ENCODE results near the gene GNB2.
"Not testable (repeated sequence)": the region's sequence is repeated elsewhere in the genome, so short reads cannot be mapped to it uniquely, and the experiment has no call there.

The GNB2 gene

GRCh38 chr7:100673302-100673941 is at the start of gene GNB2:
GNB2 (plus strand) TSS chr7:100673740; CDS start chr7:100676266, 2,526 bp downstream.
- DNase-seq: peak; percentile 100

DNA sequence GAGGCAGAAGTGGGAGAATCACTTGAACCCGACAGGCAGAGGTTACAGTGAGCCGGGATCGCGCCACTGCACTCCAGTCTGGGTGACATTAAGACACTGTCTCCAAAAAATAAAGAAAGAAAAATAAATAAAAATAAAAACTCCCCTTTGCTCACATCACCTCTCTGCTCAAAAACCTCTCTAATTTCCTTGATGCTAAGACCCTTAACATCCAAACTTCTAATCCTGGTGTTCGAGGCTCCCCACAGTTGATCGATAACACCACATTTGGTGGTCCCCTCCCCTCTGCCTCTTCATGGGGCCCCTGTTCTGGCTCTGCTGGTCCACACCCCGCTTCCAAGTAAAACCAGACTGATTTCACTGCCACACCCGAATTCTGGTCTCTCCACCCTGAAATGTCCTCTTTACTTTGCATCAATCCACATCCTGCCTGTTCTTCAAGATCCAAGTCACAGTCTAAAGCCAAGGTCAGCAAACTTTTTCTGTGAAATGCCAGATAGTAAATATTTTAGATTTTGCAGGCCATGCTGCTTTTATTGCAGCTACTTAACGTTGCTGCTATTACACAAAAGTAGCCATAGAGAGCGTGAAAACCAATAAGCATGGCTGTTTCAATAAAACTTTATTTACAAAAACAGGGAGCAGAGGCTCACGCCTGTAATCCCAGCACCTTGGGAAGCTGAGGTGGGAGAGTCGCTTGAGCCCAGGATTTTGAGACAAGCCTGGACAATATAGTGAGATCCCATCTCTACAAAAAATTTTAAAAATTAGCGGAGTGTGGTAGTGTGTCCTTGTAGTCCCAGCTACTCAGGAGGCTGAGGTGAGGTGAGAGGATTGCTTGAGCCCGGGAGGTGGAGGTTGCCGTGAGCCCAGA is 49.4 kb upstream of the GNB2 start:
- DNase-seq: no peak

DNA sequence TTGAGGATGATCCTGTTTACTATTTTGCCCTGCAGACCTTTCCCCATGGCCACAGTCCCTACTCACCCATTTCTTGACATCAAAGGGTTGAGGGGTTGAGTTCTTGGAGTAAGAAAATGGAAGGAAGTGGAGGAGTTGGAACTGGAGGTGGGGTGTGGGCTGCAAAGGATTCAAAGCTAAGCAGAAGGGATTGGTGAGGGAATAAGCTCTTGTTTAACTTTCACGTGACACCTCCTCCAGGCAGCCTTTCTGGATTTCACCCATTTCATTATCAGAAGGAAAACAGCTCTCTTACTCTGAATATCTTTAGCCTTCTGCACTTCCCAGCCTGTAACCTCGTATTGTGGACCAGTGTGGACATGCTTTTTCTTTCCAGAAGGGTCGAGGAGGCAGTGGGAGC is 47.5 kb upstream of the GNB2 start:
- DNase-seq: no peak

GRCh38 chr7:100626530-100627237 is 46.9 kb upstream of the GNB2 start:
- DNase-seq: peak; percentile 93

DNA sequence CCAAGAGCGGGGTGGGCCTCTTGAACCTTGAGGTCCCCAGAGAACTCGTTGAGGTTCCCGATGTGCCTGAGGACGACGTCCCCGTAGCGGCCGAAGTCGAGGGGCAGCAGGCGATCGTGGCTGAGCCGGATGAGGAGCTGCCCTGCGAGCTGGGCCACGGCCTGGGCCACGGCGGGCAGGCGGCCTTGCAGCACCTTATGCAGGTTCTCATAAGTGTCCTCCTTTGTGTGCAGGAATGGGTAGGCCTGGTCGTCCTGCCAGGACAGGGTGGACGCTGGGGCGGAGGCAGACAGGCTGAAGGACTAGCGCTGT is 46.3 kb upstream of the GNB2 start:
- DNase-seq: no peak

GRCh38 chr7:100629117-100629716 is 44.3 kb upstream of the GNB2 start:
- DNase-seq: no peak

DNA sequence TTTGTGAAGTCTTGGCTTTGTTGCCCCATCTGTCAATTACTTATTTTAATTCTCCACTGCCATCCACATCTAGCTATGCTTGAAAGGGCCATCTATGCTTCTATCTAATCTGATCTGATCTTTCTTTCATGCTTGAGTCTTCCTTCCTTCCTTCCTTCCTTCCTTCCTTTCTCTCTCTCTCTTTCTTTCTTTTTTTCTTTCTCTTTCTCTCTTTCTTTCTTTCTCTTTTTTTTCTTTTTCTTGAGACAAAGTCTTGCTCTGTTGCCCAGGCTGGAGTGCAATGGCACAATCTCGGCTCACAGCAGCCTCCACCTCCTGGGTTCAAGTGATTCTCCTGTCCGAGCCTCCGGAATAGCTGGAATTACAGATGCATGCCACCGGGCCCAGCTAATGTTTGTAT is 43.5 kb upstream of the GNB2 start:
- DNase-seq: no peak

DNA sequence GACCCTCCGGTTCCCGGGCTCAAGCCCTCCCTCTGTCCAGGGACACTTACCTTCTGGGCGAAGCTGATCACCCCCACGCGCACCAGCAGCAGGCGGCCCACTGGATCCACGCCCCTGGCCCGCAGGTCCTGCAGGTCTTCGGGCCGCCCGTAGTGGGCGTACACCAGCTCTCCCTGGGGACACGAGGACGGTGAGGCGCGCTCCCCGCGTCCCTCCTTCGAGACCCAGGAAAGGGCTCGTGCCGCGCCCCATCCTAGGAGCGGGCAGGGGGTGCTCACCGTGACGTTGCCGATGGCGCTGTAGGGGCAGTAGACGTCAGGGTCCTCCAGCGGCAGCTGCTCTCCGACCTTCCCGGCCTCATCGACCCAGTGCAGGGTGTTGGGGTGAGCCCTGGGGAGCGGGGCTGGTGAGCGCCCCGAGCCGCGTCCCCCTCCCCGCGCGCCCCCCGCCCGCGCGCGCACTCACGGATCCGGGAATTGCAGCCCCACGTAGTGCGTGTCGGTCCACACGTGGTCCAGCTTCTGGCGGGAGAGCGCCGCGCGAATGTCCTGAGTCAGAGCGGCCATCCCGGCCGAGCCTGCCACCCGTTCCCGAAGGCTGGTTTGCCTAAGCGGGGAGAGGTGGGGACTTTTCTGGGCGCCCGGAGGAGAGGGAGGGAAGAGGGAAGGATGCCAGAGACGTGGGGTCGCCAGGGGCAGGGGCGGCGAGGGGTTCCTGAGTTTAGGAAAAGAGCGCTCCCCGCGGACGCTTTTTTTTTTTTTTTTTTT is 40.4 kb upstream of the GNB2 start:
- peak; percentile 83 for DNase-seq

DNA sequence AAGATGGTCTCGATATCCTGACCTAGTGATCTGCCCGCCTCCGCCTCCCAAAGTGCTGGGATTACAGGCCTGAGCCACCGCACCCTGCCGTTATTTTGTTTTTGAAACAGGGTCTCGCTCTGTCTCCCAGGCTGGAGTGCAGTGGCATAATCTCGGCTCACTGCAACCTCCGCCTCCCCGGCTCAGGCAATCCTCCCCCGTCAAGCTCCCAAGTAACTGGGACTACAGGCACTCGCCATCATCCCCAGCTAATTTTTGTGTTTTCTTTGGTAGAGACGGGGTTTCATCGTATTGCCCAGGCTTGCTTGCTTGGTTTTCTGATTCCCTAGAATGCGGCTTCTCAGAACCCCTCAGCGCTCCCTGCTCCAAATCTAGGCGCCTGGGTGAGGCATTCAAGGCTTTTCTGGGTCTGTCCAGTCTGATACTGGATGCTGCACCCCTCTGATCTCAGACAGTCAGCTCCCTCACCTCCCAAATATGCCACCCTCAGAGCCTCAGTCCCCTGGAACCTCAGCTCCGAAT is 33.5 kb upstream of the GNB2 start:
- DNase-seq: no peak

DNA sequence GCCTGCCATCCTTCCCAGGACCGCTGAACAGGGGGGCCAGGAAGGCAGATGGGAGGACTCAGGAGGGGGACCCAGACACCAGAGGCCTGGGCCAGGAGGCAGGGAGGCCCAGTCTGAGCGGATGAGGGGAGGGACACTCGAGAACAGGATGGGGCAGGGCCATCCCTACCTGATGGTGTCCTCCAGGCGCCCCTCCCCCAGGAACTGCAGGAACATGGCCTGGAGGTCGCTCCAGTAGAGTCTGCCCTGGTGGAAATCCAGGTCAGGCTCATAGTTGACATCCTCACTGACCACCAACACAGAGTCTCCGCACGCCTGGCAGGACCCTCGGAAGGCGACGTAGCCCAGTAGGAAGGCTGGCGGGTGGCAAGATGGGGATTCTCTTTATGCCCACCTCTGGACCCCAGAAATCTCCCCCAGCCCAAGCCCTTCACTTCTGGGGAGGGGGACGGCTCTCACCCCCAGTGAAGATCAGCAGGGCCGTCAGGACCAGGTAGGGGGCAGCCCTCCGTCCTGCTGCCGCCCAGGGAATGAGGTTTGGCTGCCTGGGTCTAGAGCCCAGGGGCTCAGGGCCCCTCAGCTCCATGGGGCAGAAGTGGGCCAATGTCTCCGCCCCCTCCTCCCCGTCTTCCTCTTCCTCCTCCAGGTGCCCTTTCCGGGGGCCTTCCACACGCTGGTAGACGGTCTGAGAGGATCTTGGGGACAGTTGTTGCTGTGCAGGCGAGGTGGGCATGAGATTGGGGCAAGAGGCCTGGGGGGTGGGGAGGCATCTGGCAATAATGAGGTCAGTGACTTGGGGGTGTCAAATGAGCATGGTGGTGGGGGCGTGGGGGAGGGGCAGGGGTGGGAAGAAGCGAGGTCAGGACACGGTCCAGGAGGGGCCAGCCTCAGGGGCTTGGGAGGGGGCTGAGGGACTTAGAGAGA is 32.8 kb upstream of the GNB2 start:
- no peak for DNase-seq

GRCh38 chr7:100641463-100641859 is 32.1 kb upstream of the GNB2 start, which contains the start of gene TFR2:
TFR2 (minus strand) TSS chr7:100641552; CDS start chr7:100641509, 43 bp downstream.
- no peak for DNase-seq

DNA sequence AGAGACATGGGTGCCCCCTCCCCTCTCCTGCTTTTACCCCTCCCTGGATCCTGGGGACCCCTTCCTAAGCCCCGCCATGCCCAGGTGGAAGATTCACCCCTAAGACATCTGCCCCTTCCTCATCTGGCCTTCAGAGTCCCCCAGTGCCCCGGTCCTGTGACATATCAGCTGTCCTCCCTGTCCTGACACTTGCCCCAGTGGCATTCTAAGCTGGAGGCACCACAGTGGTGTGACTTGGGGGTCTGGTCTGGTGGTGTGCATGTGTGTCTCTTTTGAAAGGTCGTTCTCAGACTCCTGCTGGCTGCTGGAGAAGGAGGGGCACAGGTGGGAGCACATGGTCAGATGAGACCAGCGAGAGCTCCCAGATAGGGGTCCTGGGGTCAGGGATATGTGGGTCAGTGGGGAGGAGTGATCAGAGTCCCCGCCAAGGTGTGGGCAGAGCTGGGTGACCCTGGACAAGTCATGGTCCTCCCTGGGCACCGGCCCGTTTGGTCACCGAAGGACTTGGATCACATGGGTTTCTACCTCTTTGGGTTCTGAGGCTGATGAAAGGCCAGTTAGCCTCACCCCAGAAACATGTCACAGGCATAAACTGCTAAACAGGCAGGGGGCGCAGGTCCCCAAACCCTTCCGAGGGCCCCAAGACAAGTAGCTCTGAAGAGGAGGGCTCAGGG is 31.5 kb upstream of the GNB2 start:
- no peak for DNase-seq

DNA sequence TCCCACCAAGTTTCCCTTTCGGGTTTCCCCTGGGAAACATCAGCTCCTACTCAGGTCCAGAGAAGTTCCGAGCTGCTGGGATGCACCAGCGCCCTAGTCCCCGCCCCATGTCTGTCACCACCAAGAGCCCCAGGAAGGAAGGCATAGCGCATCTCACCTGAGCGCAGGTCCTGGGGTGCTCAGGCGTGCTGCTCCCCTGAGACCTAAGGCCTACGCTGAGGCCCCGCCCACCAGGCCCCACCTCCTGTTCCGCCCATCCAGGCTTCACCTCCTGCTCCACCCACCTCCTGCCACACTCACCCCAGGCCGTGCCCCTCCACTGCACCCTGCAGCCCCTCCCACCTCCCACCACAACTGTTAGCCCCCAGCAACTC is 31.0 kb upstream of the GNB2 start:
- no peak for DNase-seq

- DNase-seq: no peak
Observed at GRCh38 chr7:100649826-100650565, 23.5 kb upstream of the GNB2 start.

DNA sequence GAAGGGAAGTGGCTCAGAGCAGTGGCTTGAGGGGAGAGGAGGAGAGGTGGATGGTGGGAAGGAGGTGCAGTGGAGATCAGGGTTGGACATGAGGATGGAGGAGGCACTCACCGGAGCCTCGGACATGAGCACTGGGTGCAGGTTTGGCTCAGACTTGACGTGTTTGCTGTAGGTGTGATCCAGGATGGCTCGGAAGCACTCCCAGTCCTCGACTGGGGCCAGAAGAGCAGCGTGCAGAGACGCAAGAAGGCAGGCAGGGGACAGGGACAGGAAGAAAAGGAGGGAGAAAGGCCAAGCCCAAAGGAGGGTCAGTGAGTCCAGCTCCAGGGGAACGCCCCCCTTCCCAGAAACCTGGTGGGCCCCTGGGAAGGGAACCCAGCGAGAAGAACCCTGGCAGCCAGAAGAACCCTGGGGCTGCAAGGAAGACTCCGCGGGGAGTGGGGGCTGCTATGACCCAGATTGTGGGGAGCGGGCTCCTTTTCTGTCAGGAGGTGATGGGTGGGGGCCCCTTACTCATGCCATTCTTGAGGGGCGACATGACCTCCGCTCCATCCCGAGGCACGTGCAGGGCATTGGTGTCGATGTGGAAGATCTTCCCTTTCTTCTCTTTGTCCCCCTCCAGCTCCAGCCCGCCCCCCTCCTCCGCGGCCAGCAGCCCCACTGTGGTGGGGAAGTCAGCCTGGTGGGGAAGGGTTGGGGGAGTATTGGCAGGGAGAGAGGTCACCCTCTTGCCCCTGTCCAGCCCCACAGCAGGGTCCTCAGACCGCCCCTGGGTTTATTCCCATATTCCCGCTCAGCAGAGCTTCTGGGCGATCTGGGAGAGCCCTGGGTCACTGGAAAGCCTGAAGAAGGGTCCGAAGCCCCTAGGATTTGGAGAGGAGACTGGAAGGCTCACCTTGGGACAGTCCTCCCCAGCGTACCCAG is 18.4 kb upstream of the GNB2 start:
- no peak for DNase-seq

- peak; percentile 87 for DNase-seq
Observed at GRCh38 chr7:100655908-100656674, 17.4 kb upstream of the GNB2 start, which contains the start of gene ACTL6B. ACTL6B (minus strand) TSS chr7:100656448; CDS start chr7:100656354, 94 bp downstream.

- DNase-seq: not testable (repeated sequence)
Observed at GRCh38 chr7:100662194-100662776, 11.3 kb upstream of the GNB2 start.
